Measurements from ENCODE around the gene HTRA3.

The HTRA3 gene

DNA sequence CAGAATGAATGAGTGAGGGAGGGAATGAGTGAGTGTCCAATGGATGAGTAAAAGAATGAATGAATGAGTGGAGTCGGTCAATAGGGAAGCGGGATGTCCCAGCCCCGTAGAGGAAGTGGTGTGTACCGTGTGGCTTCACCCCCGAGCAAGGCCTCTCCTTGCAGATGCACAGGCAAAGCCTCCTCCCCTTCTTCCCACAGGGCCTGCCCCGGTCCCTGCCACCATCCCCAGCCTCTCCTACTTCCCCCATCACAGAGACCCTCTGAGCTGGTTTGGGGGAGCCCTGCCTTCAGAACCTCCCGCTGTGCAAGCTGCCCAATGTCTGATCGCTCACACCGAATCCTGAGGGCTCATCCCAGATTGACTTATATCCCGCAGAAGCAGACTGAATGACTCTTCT is 13.6 kb downstream of the HTRA3 start:
- H4K20me1 ChIP-seq = peaks cover 0 to 96% (median 36%) of the 10 kb centered on the region in 11 experiments; a peak in 15 of 22 replicates
- peak overlapping the region; percentile 68 to 100 (median 99) for H3K4me2 ChIP-seq

DNA sequence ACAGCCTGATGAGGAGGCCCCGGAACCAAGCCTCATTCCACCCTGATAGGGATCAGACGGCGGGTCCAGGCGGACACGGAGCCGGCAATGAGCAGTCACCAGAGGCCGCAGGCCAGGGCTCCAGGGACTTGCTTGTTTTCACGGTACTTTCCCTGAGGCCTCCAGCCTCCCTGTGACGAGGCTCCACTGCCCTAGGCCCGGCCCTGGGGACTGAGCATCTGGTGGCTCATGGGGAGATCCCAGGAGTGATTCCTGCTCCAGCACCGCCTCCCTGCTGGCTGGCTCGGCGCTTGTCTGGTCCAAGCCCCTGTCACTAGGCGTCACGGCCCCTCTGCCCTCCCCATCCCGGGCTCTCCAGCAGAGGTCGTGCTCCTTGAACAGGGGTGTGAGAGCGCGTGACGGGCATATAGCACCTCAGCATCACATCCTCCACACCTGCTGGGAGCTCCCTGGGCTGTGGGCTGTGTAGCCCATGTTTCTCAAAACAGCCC is 14.1 kb downstream of the HTRA3 start:
- H3K27me3 ChIP-seq = peaks cover 0 to 38% (median 0%) of the 10 kb centered on the region in 11 experiments; a peak in 5 of 22 replicates
- H3K4me1 ChIP-seq = peaks cover 65 to 100% (median 100%) of the 10 kb centered on the region in 10 experiments
- peak overlapping the region in 7 of 11 experiments; percentile 15 to 82 (median 36); a peak in 10 of 22 replicates for H3K27ac ChIP-seq
- peak overlapping the region in 8 of 11 experiments; percentile 25 to 88 (median 42); a peak in 12 of 22 replicates for H3K9ac ChIP-seq
- peak overlapping the region; percentile 68 to 100 (median 99) for H3K4me2 ChIP-seq
- H3K36me3 ChIP-seq = peaks cover 0 to 71% (median 37%) of the 10 kb centered on the region in 11 experiments; a peak in 13 of 22 replicates
- H3K4me3 ChIP-seq = no peak overlapping the region
- no peak for TF ChIP-seq Cebpa-rat (IDR thresholded peaks at IDR 0.05)
- H3K9me3 ChIP-seq (replicated peaks in 1 of 11) = no peaks in the 10 kb centered on the region
- H4K20me1 ChIP-seq = peaks cover 0 to 93% (median 36%) of the 10 kb centered on the region in 11 experiments; a peak in 15 of 22 replicates

More for the DNA sequence above, 13.6 kb downstream of the HTRA3 start:
- Histone ChIP-seq H3K4me3 (peak overlapping the region in 1 of 10 experiments; percentile 9; a peak in 2 of 20 replicates), H3K9me3 (replicated peaks in 1 of 11) (no peaks in the 10 kb centered on the region), H3K9ac (peak overlapping the region in 8 of 11 experiments; percentile 25 to 88 (median 42); a peak in 13 of 22 replicates), H3K36me3 (peaks cover 0 to 66% (median 35%) of the 10 kb centered on the region in 11 experiments; a peak in 13 of 22 replicates), H3K27ac (peak overlapping the region in 7 of 11 experiments; percentile 15 to 82 (median 36); a peak in 11 of 22 replicates), H3K27me3 (peaks cover 0 to 38% (median 0%) of the 10 kb centered on the region in 11 experiments; a peak in 5 of 22 replicates), H3K4me1 (peaks cover 70 to 100% (median 100%) of the 10 kb centered on the region in 10 experiments)
- no peak for TF ChIP-seq Cebpa-rat (IDR thresholded peaks at IDR 0.05)

DNA sequence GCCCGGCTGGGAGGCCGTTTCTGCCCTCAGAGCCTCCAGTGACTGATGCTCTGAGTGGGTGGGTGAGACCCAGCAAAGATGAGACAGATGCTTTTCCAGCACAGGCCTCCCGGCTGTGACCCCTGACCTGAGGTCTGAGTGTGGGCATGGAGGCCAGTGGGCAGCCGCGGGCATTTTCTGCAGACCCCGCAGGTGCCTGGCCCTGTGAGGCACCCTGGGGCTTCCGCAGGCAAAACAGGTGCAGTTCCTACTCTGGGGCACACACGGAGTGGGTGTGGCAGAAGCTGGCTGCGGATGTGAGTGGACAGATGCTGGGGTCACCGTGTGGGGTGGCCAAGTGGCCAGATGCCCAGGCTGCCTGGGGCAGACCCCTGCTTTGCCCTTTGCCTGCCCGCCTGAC is 14.8 kb downstream of the HTRA3 start:
- Histone ChIP-seq H3K9me3 (replicated peaks in 1 of 11) (no peaks in the 10 kb centered on the region), H3K27me3 (peaks cover 0 to 38% (median 0%) of the 10 kb centered on the region in 11 experiments; a peak in 5 of 22 replicates), H4K20me1 (peaks cover 0 to 94% (median 36%) of the 10 kb centered on the region in 11 experiments; a peak in 15 of 22 replicates), H3K4me3 (no peak overlapping the region), H3K4me2 (peak overlapping the region in 9 of 11 experiments; percentile 97 to 100 (median 99); a peak in 17 of 22 replicates), H3K9ac (peak overlapping the region in 4 of 11 experiments; percentile 34 to 63 (median 46); a peak in 2 of 22 replicates), H3K27ac (peak overlapping the region in 1 of 11 experiments; percentile 82; a peak in 1 of 22 replicates), H3K36me3 (peaks cover 0 to 78% (median 39%) of the 10 kb centered on the region in 11 experiments; a peak in 14 of 22 replicates), H3K4me1 (peaks cover 58 to 100% (median 100%) of the 10 kb centered on the region in 10 experiments)
- no peak for TF ChIP-seq Cebpa-rat (IDR thresholded peaks at IDR 0.05)

GRCh38 chr4:8285143-8285975 is 15.8 kb downstream of the HTRA3 start:
- peaks cover 0 to 94% (median 42%) of the 10 kb centered on the region in 11 experiments; a peak in 15 of 22 replicates for H4K20me1 ChIP-seq
- H3K9ac ChIP-seq = peak overlapping the region in 1 of 11 experiments; percentile 18; a peak in 1 of 22 replicates
- peaks cover 50 to 100% (median 100%) of the 10 kb centered on the region in 10 experiments for H3K4me1 ChIP-seq
- no peak for TF ChIP-seq Cebpa-rat (IDR thresholded peaks at IDR 0.05)
- H3K27me3 ChIP-seq = peaks cover 0 to 32% (median 0%) of the 10 kb centered on the region in 11 experiments; a peak in 5 of 22 replicates
- no peaks in the 10 kb centered on the region for H3K9me3 ChIP-seq (replicated peaks in 1 of 11)
- H3K4me3 ChIP-seq = no peak overlapping the region
- H3K36me3 ChIP-seq = peaks cover 0 to 88% (median 46%) of the 10 kb centered on the region in 11 experiments; a peak in 14 of 22 replicates
- peak overlapping the region in 7 of 11 experiments; percentile 97 to 100 (median 99); a peak in 12 of 22 replicates for H3K4me2 ChIP-seq
- peak overlapping the region in 1 of 11 experiments; percentile 82; a peak in 1 of 22 replicates for H3K27ac ChIP-seq

- Histone ChIP-seq H3K9ac (peak overlapping the region in 1 of 11 experiments; percentile 18; a peak in 1 of 22 replicates), H3K9me3 (replicated peaks in 1 of 11) (no peaks in the 10 kb centered on the region), H3K27me3 (peaks cover 0 to 30% (median 0%) of the 10 kb centered on the region in 11 experiments; a peak in 5 of 22 replicates), H3K4me2 (peak overlapping the region in 7 of 11 experiments; percentile 46 to 100 (median 99); a peak in 12 of 22 replicates), H4K20me1 (peaks cover 0 to 93% (median 41%) of the 10 kb centered on the region in 11 experiments; a peak in 15 of 22 replicates), H3K4me3 (no peak overlapping the region), H3K4me1 (peaks cover 48 to 100% (median 100%) of the 10 kb centered on the region in 10 experiments), H3K36me3 (peaks cover 0 to 96% (median 52%) of the 10 kb centered on the region in 11 experiments; a peak in 14 of 22 replicates), H3K27ac (peak overlapping the region in 2 of 11 experiments; percentile 3 to 49; a peak in 2 of 22 replicates)
- TF ChIP-seq Cebpa-rat (IDR thresholded peaks at IDR 0.05) = no peak
These were observed 16.6 kb downstream of the HTRA3 start for GRCh38 chr4:8285976-8286718.

- H3K4me2 ChIP-seq = peak overlapping the region in 10 of 11 experiments; percentile 16 to 100 (median 65); a peak in 19 of 22 replicates
- H3K4me1 ChIP-seq = peaks cover 42 to 97% (median 94%) of the 10 kb centered on the region in 10 experiments
- TF ChIP-seq Cebpa-rat (IDR thresholded peaks at IDR 0.05) = no peak
- no peak overlapping the region for H3K9ac ChIP-seq
- H3K9me3 ChIP-seq (replicated peaks in 1 of 11) = no peaks in the 10 kb centered on the region
- peak overlapping the region in 3 of 11 experiments; percentile 3 to 49 (median 10); a peak in 2 of 22 replicates for H3K27ac ChIP-seq
- H3K36me3 ChIP-seq = peaks cover 0 to 100% (median 59%) of the 10 kb centered on the region in 11 experiments; a peak in 15 of 22 replicates
- peaks cover 0 to 23% (median 0%) of the 10 kb centered on the region in 11 experiments; a peak in 5 of 22 replicates for H3K27me3 ChIP-seq
- H4K20me1 ChIP-seq = peaks cover 0 to 88% (median 35%) of the 10 kb centered on the region in 11 experiments; a peak in 15 of 22 replicates
- H3K4me3 ChIP-seq = no peak overlapping the region
These were observed 17.3 kb downstream of the HTRA3 start for GRCh38 chr4:8286719-8287342.

Data from BLaER1 treated with 17β-estradiol and CSF1 and Interleukin-3, amounts not matched to agents 10 nM and 100 nM (cell line).